Lung (tissue), 12 donors: ENCODE data around the gene ADGRG1. TPM values are rescaled to one million over a fixed set of nuclear protein-coding genes. Genes with fewer than 3 reads are reported as not detected.
A peak's percentile ranks its signal among the peaks of the same experiment; 100 is the strongest.

Experiments
- ATAC-seq: fragments of 200-7000 bp; cut with Tn5 transposase; one replicate; pipeline ENCODE4 v1.9.1; 2020; ENCODE audit warnings: moderate number of reproducible peaks; ENCODE audit not compliant: insufficient read depth, low FRiP score
- DNase-seq, 3 donors: peaks; one replicate each; pipeline ENCODE4 v3.0.0-alpha.2; 2013 to 2017
- H3K27ac ChIP-seq, 2 donors: one replicate each; pipeline ENCODE4 v1.5.1; 2013; ENCODE audit warnings: mild to moderate bottlenecking in 2 of 2, moderate library complexity in 2 of 2, control low read depth in 1 of 2, inconsistent platforms in 1 of 2, low read depth in 1 of 2, low read length in 1 of 2
- H3K27me3 ChIP-seq, 3 donors: one replicate each; pipeline ENCODE4 v1.5.1; 2013; ENCODE audit warnings: low read length in 2 of 3; ENCODE audit not compliant: control insufficient read depth in 3 of 3, insufficient read depth in 3 of 3
- H3K36me3 ChIP-seq, 4 donors: one replicate each; pipeline ENCODE4 v1.5.1; 2013; ENCODE audit warnings: low read length in 4 of 4, mild to moderate bottlenecking in 1 of 4, moderate library complexity in 1 of 4; ENCODE audit not compliant: control insufficient read depth in 4 of 4, insufficient read depth in 4 of 4
- H3K4me1 ChIP-seq, 5 donors: one replicate each; pipeline ENCODE4 v1.5.1; 2013; ENCODE audit warnings: low read length in 5 of 5, mild to moderate bottlenecking in 2 of 5, moderate library complexity in 1 of 5; ENCODE audit not compliant: control insufficient read depth in 5 of 5, insufficient read depth in 5 of 5
- H3K4me3 ChIP-seq: one replicate; pipeline ENCODE4 v1.5.1; 2013; ENCODE audit warnings: mild to moderate bottlenecking, control low read depth, moderate library complexity
- H3K9ac ChIP-seq, 2 donors: one replicate each; pipeline ENCODE4 v1.5.1; 2013; ENCODE audit warnings: low read length in 2 of 2, control low read depth in 1 of 2; ENCODE audit not compliant: insufficient read depth in 1 of 2
- H3K9me3 ChIP-seq, 4 donors: one replicate each; pipeline ENCODE4 v1.5.1; 2013; ENCODE audit warnings: low read length in 3 of 4, mild to moderate bottlenecking in 1 of 4, moderate library complexity in 1 of 4; ENCODE audit not compliant: control insufficient read depth in 4 of 4, insufficient read depth in 3 of 4
- WGBS, 2 donors: extraction: QIAGEN DNeasy Blood & Tissue Kit; methylation state at CpG; one replicate each; pipeline ENCODE4 v1.1.7; 2013; 5-methylcytosine and 5-hydroxymethylcytosine counted together
- polyA plus RNA-seq, 2 donors: library from polyadenylated mRNA; stranded (reverse); fragments of 200-250 nt; gene quantifications; one replicate each; pipeline ENCODE4 v1.2.1, GENCODE V29; 2013
- total RNA-seq, 2 donors: library from RNA; depleted of rRNA in 1 of 2; stranded (reverse); fragments of >200 nt in 1 of 2; gene quantifications; one replicate each; pipeline ENCODE4 v1.2.1, GENCODE V29; 2014 to 2021
- TF ChIP-seq, protein P1 (sequence below): IDR thresholded peaks from 2 replicates; pipeline ENCODE4 v1.5.1; 2012; ENCODE audit warnings: mild to moderate bottlenecking; ENCODE audit errors: control extremely low read depth, extremely low read depth
- donor health status: control.
- donor health status: control.
- donor health status: Bipolar disorder and iron deficiency.
- donor health status: healthy.
- donor health status: DM: yes; HTN: yes; CAD: no.

ADGRG1 gene
- total and polyA plus RNA-seq, 4 donors = 8.8 to 74.4 (median 28.0) TPM

DNA sequence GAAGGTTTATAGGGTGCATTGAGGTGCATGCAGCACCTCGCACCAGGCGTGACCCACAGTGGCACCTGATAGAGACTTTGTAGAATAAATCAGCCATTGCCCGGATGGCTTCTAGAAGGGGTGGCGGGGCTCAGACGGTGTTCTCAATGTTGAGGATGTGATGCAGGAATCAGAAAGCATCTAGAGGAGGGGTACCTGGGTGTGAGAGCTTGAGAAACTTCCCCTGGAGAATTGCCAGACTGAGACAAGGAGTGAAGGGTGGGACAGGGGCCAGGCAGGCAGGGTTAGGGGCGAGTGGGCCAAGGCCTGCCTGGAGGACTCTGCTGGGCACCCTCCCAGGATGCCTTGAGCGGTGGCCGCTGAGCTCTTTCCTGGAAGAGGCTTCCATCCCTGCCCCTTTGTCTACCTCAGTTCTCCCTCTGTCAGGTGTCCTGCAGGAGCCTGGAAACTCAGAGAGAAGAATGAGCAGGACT lies 9.3 kb upstream of the ADGRG1 start:
- no peak for ATAC-seq
- Histone ChIP-seq H3K4me3 (no peak overlapping the region), H3K27ac (no peak overlapping the region), H3K9ac (no peak overlapping the region), H3K9me3 (no peaks in the 10 kb centered on the region), H3K27me3 (no peaks in the 10 kb centered on the region), H3K4me1 (peaks cover 0 to 16% (median 6%) of the 10 kb centered on the region in 5 donors), H3K36me3 (no peaks in the 10 kb centered on the region)
- no peak for DNase-seq
- 91 to 92% methylated on average over 8 of the region's 8 CpGs for WGBS, 2 donors
- TF ChIP-seq, protein P1, sequence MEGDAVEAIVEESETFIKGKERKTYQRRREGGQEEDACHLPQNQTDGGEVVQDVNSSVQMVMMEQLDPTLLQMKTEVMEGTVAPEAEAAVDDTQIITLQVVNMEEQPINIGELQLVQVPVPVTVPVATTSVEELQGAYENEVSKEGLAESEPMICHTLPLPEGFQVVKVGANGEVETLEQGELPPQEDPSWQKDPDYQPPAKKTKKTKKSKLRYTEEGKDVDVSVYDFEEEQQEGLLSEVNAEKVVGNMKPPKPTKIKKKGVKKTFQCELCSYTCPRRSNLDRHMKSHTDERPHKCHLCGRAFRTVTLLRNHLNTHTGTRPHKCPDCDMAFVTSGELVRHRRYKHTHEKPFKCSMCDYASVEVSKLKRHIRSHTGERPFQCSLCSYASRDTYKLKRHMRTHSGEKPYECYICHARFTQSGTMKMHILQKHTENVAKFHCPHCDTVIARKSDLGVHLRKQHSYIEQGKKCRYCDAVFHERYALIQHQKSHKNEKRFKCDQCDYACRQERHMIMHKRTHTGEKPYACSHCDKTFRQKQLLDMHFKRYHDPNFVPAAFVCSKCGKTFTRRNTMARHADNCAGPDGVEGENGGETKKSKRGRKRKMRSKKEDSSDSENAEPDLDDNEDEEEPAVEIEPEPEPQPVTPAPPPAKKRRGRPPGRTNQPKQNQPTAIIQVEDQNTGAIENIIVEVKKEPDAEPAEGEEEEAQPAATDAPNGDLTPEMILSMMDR = no peak

DNA sequence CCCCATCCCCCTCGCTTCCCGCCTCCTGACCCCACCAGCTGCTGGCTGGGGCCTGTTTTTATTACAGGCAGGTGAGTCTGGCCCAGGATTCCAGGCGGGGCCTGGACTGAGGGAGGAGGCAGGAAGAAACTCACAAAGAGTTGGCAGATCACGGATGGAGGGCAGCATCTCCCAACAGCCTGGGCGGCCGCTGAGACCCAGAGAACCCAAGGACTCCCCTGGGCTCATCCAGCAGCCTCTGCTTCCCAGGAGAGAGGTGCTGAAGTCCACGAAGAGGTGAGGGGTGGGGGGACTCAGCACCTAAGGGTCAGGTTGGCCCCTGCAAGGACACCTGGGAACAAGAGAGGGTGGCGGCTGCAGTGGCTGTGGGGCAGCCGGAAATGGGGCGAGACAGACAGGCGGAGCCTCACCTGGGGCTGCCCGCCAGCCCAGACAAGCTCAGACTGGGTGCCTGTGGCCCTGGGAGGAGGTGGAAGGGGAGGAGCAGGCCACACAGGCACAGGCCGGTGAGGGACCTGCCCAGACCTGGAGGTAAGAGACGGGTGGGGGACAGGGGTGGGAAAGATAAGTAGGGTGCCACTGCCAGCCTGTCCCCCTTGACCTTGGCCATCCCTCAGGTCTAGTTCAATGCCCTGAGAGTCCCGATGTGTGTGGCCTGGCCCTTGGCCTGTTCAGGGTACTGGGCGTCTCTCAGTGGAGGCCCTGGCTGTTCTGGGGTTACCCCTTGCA lies 8.7 kb upstream of the ADGRG1 start:
- TF ChIP-seq, protein P1 = no peak
- Histone ChIP-seq H3K9ac (no peak overlapping the region), H3K4me1 (peaks cover 0 to 20% (median 12%) of the 10 kb centered on the region in 5 donors), H3K27ac (peak overlapping the region in 1 of 2 donors; percentile 79), H3K36me3 (no peaks in the 10 kb centered on the region), H3K9me3 (no peaks in the 10 kb centered on the region), H3K27me3 (no peaks in the 10 kb centered on the region), H3K4me3 (peak overlapping the region; percentile 18)
- peak; percentile 62 for ATAC-seq
- WGBS, 2 donors = 74 to 93% methylated on average over 16 of the region's 16 CpGs
- DNase-seq = peak in 1 of 3 donors; percentile 47

DNA sequence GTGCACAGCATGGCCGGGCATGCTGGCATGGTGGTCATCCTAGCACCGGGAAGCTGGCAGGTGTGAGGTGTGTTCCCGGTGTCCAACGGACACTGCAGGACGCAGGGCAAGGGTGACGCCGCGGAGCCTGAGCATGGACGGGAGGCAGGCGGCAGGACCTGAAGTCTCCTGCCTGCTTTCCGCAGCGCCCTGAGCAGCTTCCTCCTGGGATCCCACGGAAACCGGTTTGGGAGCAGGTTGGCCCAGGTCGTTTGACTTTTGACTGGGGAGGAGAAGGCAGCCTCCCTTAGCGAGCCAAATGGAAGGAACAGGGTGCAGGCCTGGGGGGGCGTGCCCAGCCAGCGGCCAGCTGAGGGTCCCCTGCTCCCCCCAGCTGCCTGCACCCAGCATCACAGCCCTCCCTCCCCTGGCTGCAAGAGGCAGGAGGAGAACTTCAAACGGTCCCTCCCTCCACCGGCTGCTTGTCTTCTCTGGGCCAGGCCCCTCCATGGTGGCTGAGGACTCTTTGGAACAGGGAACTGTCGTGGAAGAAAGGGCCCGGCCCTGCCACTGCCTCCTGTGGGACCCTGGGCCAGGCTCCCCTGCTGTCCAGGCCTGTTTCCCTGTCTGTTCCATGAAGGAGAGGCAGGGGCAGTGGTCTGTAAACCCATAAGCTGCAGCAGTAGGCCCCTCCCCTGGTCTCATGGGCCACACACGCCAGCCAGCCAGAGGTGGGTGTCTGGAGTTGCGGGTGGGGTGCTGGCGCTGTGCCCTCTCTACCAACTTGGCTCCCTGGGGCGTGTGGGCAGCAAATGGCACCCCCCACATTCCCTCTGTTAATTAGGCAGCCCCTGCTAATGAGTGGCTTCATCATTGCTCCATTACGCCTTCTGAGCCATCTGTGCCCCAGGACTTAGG lies 7.8 kb upstream of the ADGRG1 start:
- peak; percentile 2 for ATAC-seq
- peaks cover 0 to 22% (median 13%) of the 10 kb centered on the region in 5 donors for H3K4me1 ChIP-seq
- no peaks in the 10 kb centered on the region for H3K27me3 ChIP-seq
- no peaks in the 10 kb centered on the region for H3K9me3 ChIP-seq
- no peak overlapping the region for H3K9ac ChIP-seq
- H3K27ac ChIP-seq = peak overlapping the region in 1 of 2 donors; percentile 79
- H3K4me3 ChIP-seq = peak overlapping the region; percentile 18
- TF ChIP-seq, protein P1 = no peak
- no peaks in the 10 kb centered on the region for H3K36me3 ChIP-seq
- 68 to 80% methylated on average over 27 of the region's 27 CpGs for WGBS, 2 donors
- DNase-seq = peak; percentile 62 to 79 (median 77)
